CD8-positive, alpha-beta memory T cell (primary cell): ENCODE measurements around the gene AHDC1. TPM values are rescaled to one million over a fixed set of nuclear protein-coding genes. Genes with fewer than 3 reads are reported as not detected.
A peak's percentile ranks its signal among the peaks of the same experiment; 100 is the strongest.

Source experiments
- CTCF ChIA-PET: fragments of 350-600 bp; sonication (Branson Sonifier 250); formaldehyde crosslinking; loops from one replicate; lab custom pipeline; 2021; ENCODE audit warnings: antibody characterized with exemption; lab: Charles Lee
- POLR2A ChIA-PET: fragments of 350-600 bp; sonication (Branson Sonifier 250); formaldehyde crosslinking; loops from one replicate; lab custom pipeline; 2021; ENCODE audit warnings: antibody characterized with exemption; lab: Charles Lee
- DNase-seq, 5 donors: peaks; one replicate each; pipeline versions ENCODE4 v3.0.0 to v3.0.0-alpha.2; 2020 to 2022; ENCODE audit warnings: mixed read lengths in 1 of 5
- H3K27ac ChIP-seq: one replicate; pipeline ENCODE4 v1.7.0; 2013; ENCODE audit warnings: low read depth, mild to moderate bottlenecking, low read length, moderate library complexity
- H3K27me3 ChIP-seq: 2 replicates; pipeline ENCODE4 v1.7.0; 2013; ENCODE audit warnings: low read length, mild to moderate bottlenecking; ENCODE audit not compliant: insufficient read depth, poor library complexity, severe bottlenecking
- H3K36me3 ChIP-seq: 2 replicates; pipeline ENCODE4 v1.7.0; 2013; ENCODE audit warnings: mild to moderate bottlenecking, low read length, moderate library complexity; ENCODE audit not compliant: insufficient read depth
- H3K4me1 ChIP-seq: 2 replicates; pipeline ENCODE4 v1.7.0; 2013; ENCODE audit warnings: mild to moderate bottlenecking, low read length, moderate library complexity; ENCODE audit not compliant: insufficient read depth
- H3K4me3 ChIP-seq: 2 replicates; pipeline ENCODE4 v1.7.0; 2013; ENCODE audit warnings: mild to moderate bottlenecking, low read length
- H3K9me3 ChIP-seq: 2 replicates; pipeline ENCODE4 v1.7.0; 2013; ENCODE audit warnings: mild to moderate bottlenecking, low read length
- H3K27ac Mint-ChIP-seq, 8 donors: one replicate each; pipeline ENCODE4 v1.8.0; 2020 to 2021; ENCODE audit warnings: mixed read lengths in 8 of 8, mild to moderate bottlenecking in 6 of 8, inconsistent platforms in 3 of 8, moderate library complexity in 3 of 8
- H3K27me3 Mint-ChIP-seq, 2 donors: one replicate each; pipeline ENCODE4 v1.8.0; 2020 to 2021; ENCODE audit warnings: mixed read lengths in 2 of 2, mild to moderate bottlenecking in 1 of 2, moderate library complexity in 1 of 2
- H3K36me3 Mint-ChIP-seq, 3 donors: one replicate each; pipeline ENCODE4 v1.8.0; 2020 to 2021; ENCODE audit warnings: mixed read lengths in 3 of 3, inconsistent platforms in 1 of 3, mild to moderate bottlenecking in 1 of 3
- H3K4me1 Mint-ChIP-seq, 3 donors: one replicate each; pipeline ENCODE4 v1.8.0; 2020 to 2021; ENCODE audit warnings: mixed read lengths in 3 of 3, inconsistent platforms in 1 of 3, mild to moderate bottlenecking in 1 of 3
- H3K4me3 Mint-ChIP-seq, 7 donors: one replicate each; pipeline ENCODE4 v1.8.0; 2020 to 2021; ENCODE audit warnings: mixed read lengths in 7 of 7, mild to moderate bottlenecking in 6 of 7, moderate library complexity in 4 of 7, inconsistent platforms in 2 of 7
- H3K9me3 Mint-ChIP-seq, 5 donors: one replicate each; pipeline ENCODE4 v1.8.0; 2020 to 2022; ENCODE audit warnings: mixed read lengths in 5 of 5, mild to moderate bottlenecking in 3 of 5, moderate library complexity in 2 of 5, inconsistent platforms in 1 of 5
- polyA plus RNA-seq: library from polyadenylated mRNA; unstranded; fragments of 300-500 nt; fragmentation: Illumina TruSeq; gene quantifications from one replicate; pipeline ENCODE4 v1.2.3, GENCODE V29; 2021
- total RNA-seq, 2 experiments: library from RNA; stranded (reverse); gene quantifications; one replicate each; pipeline ENCODE4 v1.2.3, GENCODE V29; 2021

The AHDC1 gene
- total and polyA plus RNA-seq, 3 experiments from 2014 or later: 1.9 to 11.5 (median 11.5) TPM

DNA sequence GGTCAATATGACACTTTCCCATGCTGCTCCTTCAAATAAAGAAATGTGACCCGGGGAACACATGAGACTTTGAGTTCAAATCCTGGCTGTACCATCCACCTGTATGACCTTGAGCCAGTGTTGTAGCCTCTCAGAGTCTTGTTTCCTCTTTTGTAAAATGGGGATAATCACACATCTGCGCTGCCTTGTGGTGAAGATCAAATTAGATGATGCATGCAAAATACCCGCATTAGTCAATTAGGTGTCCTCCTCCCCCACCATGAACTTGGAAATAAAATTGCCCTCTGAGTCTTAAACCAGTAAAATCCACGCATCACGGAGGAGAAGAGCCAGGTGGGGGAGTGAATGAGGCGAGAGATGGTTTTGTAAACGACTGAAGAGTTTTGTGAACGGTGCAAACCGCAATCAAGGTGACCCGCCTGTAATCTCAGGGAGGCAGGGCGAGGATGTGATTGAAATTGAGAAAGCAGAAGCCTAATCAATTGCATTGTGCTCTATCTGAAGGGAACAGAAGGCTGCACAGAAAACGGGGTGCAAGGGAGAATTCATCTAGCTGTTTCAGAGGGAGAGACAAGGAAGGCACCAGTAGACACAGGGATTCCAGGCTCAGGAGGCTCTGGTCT, 5.8 kb upstream of the AHDC1 start:
- ChIA-PET CTCF (interaction anchor here (1.0 to 8.7 kb wide), 10 partner anchors 8 to 62 kb away, joined by 3 to 127 read pairs (median 8); partner anchors contain the start of gene IFI6), POLR2A (interaction anchor here (2.5 kb wide), 1 partner anchor 53 kb away, joined by 12 read pairs; no protein-coding TSS in a partner anchor)
- Mint-ChIP-seq H3K9me3 (no peaks in the 10 kb centered on the region), H3K36me3 (peaks cover 3 to 13% (median 3%) of the 10 kb centered on the region in 3 donors), H3K27me3 (no peaks in the 10 kb centered on the region), H3K27ac (no peak overlapping the region), H3K4me1 (peaks cover 21 to 36% (median 32%) of the 10 kb centered on the region in 3 donors), H3K4me3 (no peak overlapping the region)
- Histone ChIP-seq H3K27me3 (no peaks in the 10 kb centered on the region), H3K27ac (no peak overlapping the region), H3K4me3 (no peak overlapping the region), H3K36me3 (no peaks in the 10 kb centered on the region), H3K9me3 (no peaks in the 10 kb centered on the region), H3K4me1 (peaks cover 68% of the 10 kb centered on the region)
- DNase-seq: no peak

DNA sequence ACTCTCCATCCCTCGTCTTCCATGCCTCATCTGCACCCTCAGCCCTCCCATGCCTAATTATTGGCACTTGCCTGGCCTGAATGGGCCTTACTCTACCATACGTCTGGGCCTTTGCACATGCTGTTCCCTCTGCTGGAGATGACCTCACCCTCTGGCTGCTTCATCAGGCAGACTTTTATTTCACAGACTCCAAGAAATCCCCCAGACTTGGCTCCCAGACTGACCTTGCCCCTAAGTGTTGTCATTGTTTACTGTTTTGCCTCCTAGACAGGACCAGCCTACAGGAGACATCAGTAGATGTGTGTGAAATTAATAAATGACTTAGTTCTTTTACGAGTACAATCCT, 5.2 kb upstream of the AHDC1 start:
- Mint-ChIP-seq H3K36me3 (peaks cover 3 to 13% (median 3%) of the 10 kb centered on the region in 3 donors), H3K4me1 (peaks cover 18 to 37% (median 33%) of the 10 kb centered on the region in 3 donors), H3K9me3 (no peaks in the 10 kb centered on the region), H3K4me3 (no peak overlapping the region), H3K27ac (no peak overlapping the region), H3K27me3 (no peaks in the 10 kb centered on the region)
- no peaks in the 10 kb centered on the region for H3K9me3 ChIP-seq
- no peaks in the 10 kb centered on the region for H3K27me3 ChIP-seq
- H3K27ac ChIP-seq: no peak overlapping the region
- POLR2A ChIA-PET: interaction anchor here (0.6 to 2.5 kb wide), 2 partner anchors 20 to 54 kb away, joined by 3 to 12 read pairs; no protein-coding TSS in a partner anchor
- CTCF ChIA-PET: interaction anchor here (0.6 to 8.7 kb wide), 17 partner anchors 9 to 267 kb away, joined by 3 to 127 read pairs (median 5); partner anchors contain the start of genes IFI6, SYTL1 and WASF2
- no peak for DNase-seq
- H3K36me3 ChIP-seq: no peaks in the 10 kb centered on the region
- peaks cover 64% of the 10 kb centered on the region for H3K4me1 ChIP-seq
- H3K4me3 ChIP-seq: peak overlapping the region; percentile 26

DNA sequence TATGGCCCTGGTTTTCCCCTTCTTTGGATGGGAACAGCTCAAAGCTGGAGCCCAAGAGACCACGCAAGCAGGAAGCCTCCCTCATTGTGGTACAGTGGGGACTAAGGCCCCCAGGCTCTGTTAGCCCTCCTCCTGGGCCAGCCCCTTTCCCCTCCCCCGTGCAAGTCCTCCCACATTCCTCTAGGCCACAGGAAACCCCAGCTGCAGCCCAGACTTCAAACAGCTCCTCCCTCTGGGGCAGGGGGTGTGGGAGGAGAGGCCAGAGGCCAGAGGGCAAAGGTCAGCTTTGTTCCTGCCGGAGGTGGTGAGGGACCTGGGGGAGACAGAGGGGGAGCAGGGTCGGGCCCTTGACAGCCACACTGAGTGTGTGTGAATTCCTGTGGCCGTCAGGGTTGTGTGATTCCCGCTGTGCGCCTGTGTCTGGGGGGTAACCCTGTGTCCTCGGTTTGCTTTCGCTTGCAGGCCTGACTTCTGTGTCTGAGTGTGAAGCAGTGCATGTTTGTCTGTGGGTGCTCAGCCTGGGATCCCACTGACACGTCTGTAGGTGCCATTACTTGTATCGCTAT, 3.4 kb upstream of the AHDC1 start:
- Mint-ChIP-seq H3K4me3 (no peak overlapping the region), H3K27me3 (no peaks in the 10 kb centered on the region), H3K36me3 (peaks cover 2 to 6% (median 2%) of the 10 kb centered on the region in 3 donors), H3K4me1 (peaks cover 12 to 34% (median 29%) of the 10 kb centered on the region in 3 donors), H3K27ac (peak overlapping the region in 1 of 8 donors; percentile 84), H3K9me3 (no peaks in the 10 kb centered on the region)
- ChIA-PET CTCF (interaction anchor here (0.6 to 8.7 kb wide), 32 partner anchors 10 to 313 kb away, joined by 3 to 127 read pairs (median 4); partner anchors contain the start of genes IFI6 and SYTL1), POLR2A (interaction anchor here (1.0 to 2.5 kb wide), 3 partner anchors 52 to 56 kb away, joined by 3 to 12 read pairs (median 5); no protein-coding TSS in a partner anchor)
- H3K27ac ChIP-seq: no peak overlapping the region
- H3K4me1 ChIP-seq: peaks cover 51% of the 10 kb centered on the region
- DNase-seq: no peak
- H3K9me3 ChIP-seq: no peaks in the 10 kb centered on the region
- H3K4me3 ChIP-seq: no peak overlapping the region
- H3K36me3 ChIP-seq: no peaks in the 10 kb centered on the region
- no peaks in the 10 kb centered on the region for H3K27me3 ChIP-seq

DNA sequence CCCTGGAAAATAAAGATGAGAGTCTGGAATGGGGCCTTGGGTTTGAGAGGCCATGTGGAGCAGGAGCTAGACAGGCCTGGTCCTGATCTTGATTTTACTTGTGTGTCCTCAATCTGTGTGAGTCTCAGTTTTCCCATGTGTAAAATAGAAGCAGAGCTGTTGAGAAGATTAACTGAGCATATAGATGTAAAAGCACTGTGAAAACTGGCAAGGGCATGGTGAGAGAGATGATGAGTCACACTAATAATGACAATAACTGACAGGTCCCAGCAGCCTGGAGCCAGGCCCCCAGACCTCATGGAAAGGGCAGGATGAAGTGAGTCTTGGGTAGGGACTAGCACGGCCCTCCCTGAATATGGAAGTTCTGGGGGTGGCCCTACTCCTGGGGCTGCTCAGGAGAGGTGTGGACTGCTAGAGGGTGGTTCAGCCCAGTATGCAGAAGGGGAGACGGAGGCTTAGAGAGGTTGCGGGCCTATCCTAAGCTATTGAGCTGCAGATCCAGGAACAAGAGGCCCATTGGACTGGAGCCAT, 2.8 kb upstream of the AHDC1 start:
- no peaks in the 10 kb centered on the region for H3K27me3 ChIP-seq
- Mint-ChIP-seq H3K36me3 (peaks cover 0 to 2% (median 0%) of the 10 kb centered on the region in 3 donors), H3K27ac (peak overlapping the region in 5 of 8 donors; percentile 58 to 84 (median 74)), H3K27me3 (no peaks in the 10 kb centered on the region), H3K4me3 (peak overlapping the region in 3 of 7 donors; percentile 16 to 70 (median 57)), H3K4me1 (peaks cover 12 to 32% (median 27%) of the 10 kb centered on the region in 3 donors), H3K9me3 (no peaks in the 10 kb centered on the region)
- H3K27ac ChIP-seq: no peak overlapping the region
- H3K4me3 ChIP-seq: no peak overlapping the region
- DNase-seq: no peak
- H3K36me3 ChIP-seq: no peaks in the 10 kb centered on the region
- H3K4me1 ChIP-seq: peaks cover 57% of the 10 kb centered on the region
- H3K9me3 ChIP-seq: no peaks in the 10 kb centered on the region
- CTCF ChIA-PET: interaction anchor here (0.6 to 8.7 kb wide), 33 partner anchors 11 to 312 kb away, joined by 3 to 127 read pairs (median 4); partner anchors contain the start of genes IFI6 and SYTL1
- POLR2A ChIA-PET: interaction anchor here (1.0 to 1.5 kb wide), 2 partner anchors 53 to 56 kb away, joined by 3 to 5 read pairs; no protein-coding TSS in a partner anchor

DNA sequence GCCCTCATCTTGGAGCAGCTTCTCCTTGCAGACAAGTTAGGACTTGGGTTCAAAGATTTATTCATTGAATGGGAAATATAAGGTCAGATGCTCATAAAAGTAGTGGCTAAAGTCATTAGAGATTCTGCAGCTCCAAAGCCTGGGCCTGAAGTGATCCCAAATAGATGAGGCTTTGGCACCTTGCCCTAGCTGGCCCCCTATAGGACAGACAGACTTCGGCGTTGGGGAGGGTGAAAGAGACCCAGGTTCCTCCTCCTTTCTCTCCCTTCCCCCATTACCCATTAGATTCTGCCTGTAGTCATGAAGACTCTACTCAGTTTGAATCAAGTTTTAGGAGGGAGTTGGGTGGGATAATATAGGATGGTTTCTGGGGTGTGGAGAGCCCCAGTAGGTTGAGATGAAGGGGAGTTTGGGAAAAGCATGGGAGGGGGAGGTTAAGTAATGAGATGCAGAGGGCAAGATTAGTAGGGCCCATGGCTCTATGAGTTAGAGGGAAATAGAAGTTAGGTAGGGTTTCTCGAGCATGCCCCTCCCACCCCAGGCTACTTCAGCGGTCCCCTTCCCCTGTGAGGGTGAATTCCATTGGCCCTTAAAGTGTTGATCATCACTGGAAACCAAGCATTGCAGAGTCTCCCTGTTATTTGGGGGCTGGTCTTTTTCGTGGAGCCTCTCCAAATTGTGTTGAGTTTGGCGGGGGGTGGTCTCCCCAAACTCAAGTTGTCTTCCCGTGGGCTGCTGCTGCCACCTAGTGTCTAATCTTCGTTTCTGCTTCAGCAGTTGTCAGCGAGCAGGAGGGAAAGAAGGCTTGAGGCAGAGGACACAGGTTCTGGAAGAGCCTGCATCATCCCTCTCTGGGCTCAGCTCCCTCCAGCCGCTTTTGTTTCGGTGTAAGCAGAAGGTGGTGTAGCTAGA, 2.1 kb upstream of the AHDC1 start:
- peak in 4 of 5 donors; percentile 42 to 72 (median 59) for DNase-seq
- ChIA-PET POLR2A (interaction anchor here (0.7 to 1.5 kb wide), 4 partner anchors 39 to 57 kb away, joined by 3 to 8 read pairs (median 4); no protein-coding TSS in a partner anchor), CTCF (interaction anchor here (0.6 to 8.7 kb wide), 38 partner anchors 8 to 310 kb away, joined by 3 to 127 read pairs (median 4); partner anchors contain the start of genes IFI6, MAP3K6 and SYTL1)
- Mint-ChIP-seq H3K27ac (peak overlapping the region in 6 of 8 donors; percentile 43 to 92 (median 74)), H3K36me3 (peaks cover 0 to 1% (median 0%) of the 10 kb centered on the region in 3 donors), H3K4me1 (peaks cover 18 to 37% (median 30%) of the 10 kb centered on the region in 3 donors), H3K4me3 (peak overlapping the region in 6 of 7 donors; percentile 42 to 94 (median 72)), H3K9me3 (no peaks in the 10 kb centered on the region), H3K27me3 (no peaks in the 10 kb centered on the region)
- Histone ChIP-seq H3K9me3 (no peaks in the 10 kb centered on the region), H3K4me1 (peaks cover 56% of the 10 kb centered on the region), H3K27ac (no peak overlapping the region), H3K27me3 (no peaks in the 10 kb centered on the region), H3K36me3 (no peaks in the 10 kb centered on the region), H3K4me3 (no peak overlapping the region)

DNA sequence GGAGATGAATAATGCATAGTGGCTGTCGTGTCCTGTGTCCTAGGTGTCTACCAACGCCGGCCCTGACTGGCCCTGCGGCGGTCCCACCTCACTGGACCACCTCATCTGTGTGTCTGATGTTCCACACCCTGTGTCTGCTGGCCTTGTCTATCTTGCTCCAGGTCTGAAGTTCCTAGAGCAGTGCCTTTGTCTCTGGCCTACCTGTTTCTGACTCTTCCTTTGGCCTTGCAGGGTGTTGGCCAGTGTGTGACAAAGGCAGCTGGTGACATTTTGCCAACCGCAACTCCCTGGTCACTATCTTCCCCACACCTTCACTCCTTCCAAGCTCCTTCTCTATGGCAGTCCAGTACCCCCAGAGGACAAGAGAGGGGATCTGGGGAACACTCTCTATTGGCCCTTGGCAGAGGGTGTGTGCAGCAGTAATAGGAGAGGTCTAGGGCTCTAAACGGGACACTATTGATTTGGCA, 1.4 kb upstream of the AHDC1 start:
- no peak for DNase-seq
- ChIA-PET CTCF (interaction anchor here (0.9 to 8.7 kb wide), 15 partner anchors 9 to 304 kb away, joined by 3 to 127 read pairs (median 5); partner anchors contain the start of gene MAP3K6), POLR2A (interaction anchor here (1.1 to 1.3 kb wide), 2 partner anchors 39 to 58 kb away, joined by 3 to 8 read pairs; no protein-coding TSS in a partner anchor)
- H3K4me3 ChIP-seq: no peak overlapping the region
- Mint-ChIP-seq H3K36me3 (peaks cover 0 to 1% (median 0%) of the 10 kb centered on the region in 3 donors), H3K4me1 (peaks cover 25 to 44% (median 33%) of the 10 kb centered on the region in 3 donors), H3K27me3 (no peaks in the 10 kb centered on the region), H3K9me3 (no peaks in the 10 kb centered on the region), H3K4me3 (peak overlapping the region; percentile 68 to 95 (median 91)), H3K27ac (peak overlapping the region in 5 of 8 donors; percentile 30 to 84 (median 68))
- H3K27ac ChIP-seq: no peak overlapping the region
- H3K27me3 ChIP-seq: no peaks in the 10 kb centered on the region
- H3K9me3 ChIP-seq: no peaks in the 10 kb centered on the region
- H3K4me1 ChIP-seq: peaks cover 52% of the 10 kb centered on the region
- no peaks in the 10 kb centered on the region for H3K36me3 ChIP-seq
